Measurements from ENCODE around the gene CAMK1D. TPM values are rescaled to one million over a fixed set of nuclear protein-coding genes. Genes with fewer than 3 reads are reported as not detected.

CAMK1D gene
- total RNA-seq, 4 donors from 2014 or later, result 5.6 to 23.9 (median 7.4) TPM

- no peaks in the 10 kb centered on the region for H3K36me3 ChIP-seq
- H3K4me3 ChIP-seq, result no peak overlapping the region
- no peaks in the 10 kb centered on the region for H3K9me3 ChIP-seq
- no peak for TF ChIP-seq POLR2A (IDR thresholded peaks at IDR 0.05)
- TF ChIP-seq, protein P1, sequence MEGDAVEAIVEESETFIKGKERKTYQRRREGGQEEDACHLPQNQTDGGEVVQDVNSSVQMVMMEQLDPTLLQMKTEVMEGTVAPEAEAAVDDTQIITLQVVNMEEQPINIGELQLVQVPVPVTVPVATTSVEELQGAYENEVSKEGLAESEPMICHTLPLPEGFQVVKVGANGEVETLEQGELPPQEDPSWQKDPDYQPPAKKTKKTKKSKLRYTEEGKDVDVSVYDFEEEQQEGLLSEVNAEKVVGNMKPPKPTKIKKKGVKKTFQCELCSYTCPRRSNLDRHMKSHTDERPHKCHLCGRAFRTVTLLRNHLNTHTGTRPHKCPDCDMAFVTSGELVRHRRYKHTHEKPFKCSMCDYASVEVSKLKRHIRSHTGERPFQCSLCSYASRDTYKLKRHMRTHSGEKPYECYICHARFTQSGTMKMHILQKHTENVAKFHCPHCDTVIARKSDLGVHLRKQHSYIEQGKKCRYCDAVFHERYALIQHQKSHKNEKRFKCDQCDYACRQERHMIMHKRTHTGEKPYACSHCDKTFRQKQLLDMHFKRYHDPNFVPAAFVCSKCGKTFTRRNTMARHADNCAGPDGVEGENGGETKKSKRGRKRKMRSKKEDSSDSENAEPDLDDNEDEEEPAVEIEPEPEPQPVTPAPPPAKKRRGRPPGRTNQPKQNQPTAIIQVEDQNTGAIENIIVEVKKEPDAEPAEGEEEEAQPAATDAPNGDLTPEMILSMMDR (IDR thresholded peaks at IDR 0.05), result no peak
- no peak for DNase-seq
- H3K27me3 ChIP-seq, result no peaks in the 10 kb centered on the region
- H3K4me1 ChIP-seq, result peaks cover 0 to 11% (median 2%) of the 10 kb centered on the region in 4 donors
- no peak overlapping the region for H3K27ac ChIP-seq
These were observed 106.4 kb downstream of the CAMK1D start for GRCh38 chr10:12455766-12456165.

- H3K27ac ChIP-seq, result no peak overlapping the region
- no peaks in the 10 kb centered on the region for H3K27me3 ChIP-seq
- DNase-seq, result no peak
- TF ChIP-seq POLR2A (IDR thresholded peaks at IDR 0.05), result no peak
- TF ChIP-seq, protein P1 (IDR thresholded peaks at IDR 0.05), result no peak
- peaks cover 0 to 11% (median 2%) of the 10 kb centered on the region in 4 donors for H3K4me1 ChIP-seq
- no peak overlapping the region for H3K4me3 ChIP-seq
- no peaks in the 10 kb centered on the region for H3K36me3 ChIP-seq
- H3K9me3 ChIP-seq, result no peaks in the 10 kb centered on the region
These were observed 110.0 kb downstream of the CAMK1D start for GRCh38 chr10:12459340-12459739.

GRCh38 chr10:12459762-12460161, 110.4 kb downstream of the CAMK1D start:
- no peaks in the 10 kb centered on the region for H3K27me3 ChIP-seq
- TF ChIP-seq POLR2A (IDR thresholded peaks at IDR 0.05), result no peak
- TF ChIP-seq, protein P1 (IDR thresholded peaks at IDR 0.05), result no peak
- no peak overlapping the region for H3K4me3 ChIP-seq
- no peaks in the 10 kb centered on the region for H3K36me3 ChIP-seq
- peaks cover 0 to 11% (median 2%) of the 10 kb centered on the region in 4 donors for H3K4me1 ChIP-seq
- no peaks in the 10 kb centered on the region for H3K9me3 ChIP-seq
- no peak overlapping the region for H3K27ac ChIP-seq
- no peak for DNase-seq

- Histone ChIP-seq H3K4me1 (no peaks in the 10 kb centered on the region), H3K4me3 (no peak overlapping the region), H3K27me3 (no peaks in the 10 kb centered on the region), H3K9me3 (no peaks in the 10 kb centered on the region), H3K27ac (no peak overlapping the region), H3K36me3 (no peaks in the 10 kb centered on the region)
- no peak for TF ChIP-seq POLR2A (IDR thresholded peaks at IDR 0.05)
- TF ChIP-seq, protein P1 (IDR thresholded peaks at IDR 0.05), result no peak
- no peak for DNase-seq
These were observed 114.1 kb downstream of the CAMK1D start for GRCh38 chr10:12463459-12463838.

- Histone ChIP-seq H3K36me3 (no peaks in the 10 kb centered on the region), H3K27me3 (no peaks in the 10 kb centered on the region), H3K9me3 (no peaks in the 10 kb centered on the region), H3K27ac (no peak overlapping the region), H3K4me3 (no peak overlapping the region), H3K4me1 (no peaks in the 10 kb centered on the region)
- TF ChIP-seq, protein P1 (IDR thresholded peaks at IDR 0.05), result no peak
- no peak for TF ChIP-seq POLR2A (IDR thresholded peaks at IDR 0.05)
- no peak for DNase-seq
These were observed 116.2 kb downstream of the CAMK1D start for GRCh38 chr10:12465385-12466136.
